ENCODE results near the gene NUP98. TPM values are rescaled to one million over a fixed set of nuclear protein-coding genes. Genes with fewer than 3 reads are reported as not detected.

Gene NUP98
- total and polyA plus RNA-seq, 10 of the 15 experiments (the other 5 are each of a cell fraction or from before 2014, with no cell fraction given) = 21.7 to 108 (median 78.9) TPM

DNA sequence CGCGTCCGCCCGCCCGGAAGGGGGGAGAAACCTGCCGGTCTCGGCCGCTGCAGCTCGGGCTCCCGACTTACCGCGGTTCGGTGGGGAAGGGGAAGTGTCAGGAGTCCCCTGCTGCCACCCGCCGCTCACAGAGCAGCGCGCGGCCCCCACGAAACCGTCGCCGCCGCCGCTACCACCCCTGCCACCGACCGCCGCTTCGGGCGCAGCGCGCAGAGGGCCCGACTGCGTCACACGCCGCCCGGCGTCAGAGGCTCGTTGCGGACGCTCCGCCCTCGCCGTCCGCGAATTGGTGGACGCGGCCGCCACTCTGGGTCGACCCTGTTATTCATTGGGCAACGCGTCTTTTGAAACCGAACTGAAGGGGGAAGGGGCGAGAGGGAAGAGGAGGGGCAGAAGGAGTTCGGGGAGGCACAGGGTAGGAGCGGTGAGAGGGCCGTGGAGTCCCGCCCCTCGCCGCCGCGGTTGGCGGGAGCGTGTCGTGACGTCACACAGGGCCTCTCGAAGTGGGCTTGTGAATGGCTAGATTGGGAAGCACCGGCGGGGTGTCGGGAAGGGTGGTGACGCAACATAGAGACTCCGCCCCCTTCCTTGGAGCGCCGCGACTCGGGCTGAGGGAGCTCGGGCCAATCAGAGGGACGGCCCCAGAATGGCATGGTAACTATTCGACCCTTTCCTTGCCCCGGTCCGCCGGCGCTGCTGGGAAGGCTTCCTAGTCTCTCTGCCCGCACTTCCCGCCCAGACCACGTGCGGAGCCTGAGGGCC, at the start of gene NUP98 (continued):
- TF ChIP-seq, protein P1, sequence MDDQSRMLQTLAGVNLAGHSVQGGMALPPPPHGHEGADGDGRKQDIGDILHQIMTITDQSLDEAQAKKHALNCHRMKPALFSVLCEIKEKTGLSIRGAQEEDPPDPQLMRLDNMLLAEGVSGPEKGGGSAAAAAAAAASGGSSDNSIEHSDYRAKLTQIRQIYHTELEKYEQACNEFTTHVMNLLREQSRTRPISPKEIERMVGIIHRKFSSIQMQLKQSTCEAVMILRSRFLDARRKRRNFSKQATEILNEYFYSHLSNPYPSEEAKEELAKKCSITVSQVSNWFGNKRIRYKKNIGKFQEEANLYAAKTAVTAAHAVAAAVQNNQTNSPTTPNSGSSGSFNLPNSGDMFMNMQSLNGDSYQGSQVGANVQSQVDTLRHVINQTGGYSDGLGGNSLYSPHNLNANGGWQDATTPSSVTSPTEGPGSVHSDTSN (IDR thresholded peaks at IDR 0.05; ENCODE audit: insufficient replicate concordance, low read depth, low read length) = peak; percentile 99
- TF ChIP-seq CHD2 (IDR thresholded peaks at IDR 0.05; ENCODE audit: borderline replicate concordance, low read depth, low read length) = peak; percentile 96

DNA sequence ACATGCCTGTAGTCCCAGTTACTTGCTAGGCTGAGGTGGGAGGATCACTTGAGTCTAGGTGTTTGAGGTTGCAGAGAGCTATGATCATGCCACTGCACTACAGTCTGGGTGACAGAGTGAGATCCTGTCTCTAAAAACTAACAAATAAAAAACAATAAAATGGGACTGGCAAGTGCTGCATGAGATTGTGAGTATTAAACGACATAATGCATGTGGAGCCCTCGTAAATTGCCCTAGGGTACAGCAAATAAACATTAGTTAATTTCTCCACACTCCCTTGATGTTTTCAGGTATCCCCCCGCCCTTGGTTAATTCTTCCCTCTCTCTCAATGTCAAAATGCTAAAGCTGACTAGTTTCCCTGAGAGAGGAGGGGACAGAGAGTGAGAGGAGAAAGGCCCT, 48.3 kb upstream of the NUP98 start:
- peaks cover 3% of the 10 kb centered on the region for H3K4me1 ChIP-seq (ENCODE audit: control insufficient read depth, insufficient read depth, low read length)
- ChIA-PET CTCF (interaction anchor here (0.8 to 39.6 kb wide), 5 partner anchors 19 to 224 kb away, joined by 3 to 1047 read pairs (median 3); partner anchors contain the start of gene STIM1), SMC1A (ENCODE audit: uncharacterized antibody, unreplicated experiment) (interaction anchor here (0.9 to 21.1 kb wide), 3 partner anchors 9 to 227 kb away, joined by 3 to 805 read pairs (median 7); no protein-coding TSS in a partner anchor), RAD21 (ENCODE audit: unreplicated experiment) (interaction anchor here (3.6 to 16.5 kb wide), 2 partner anchors 9 to 220 kb away, joined by 24 to 605 read pairs; partner anchors contain the start of gene STIM1), POLR2A (interaction anchor here (1.2 to 12.0 kb wide), 2 partner anchors 8 to 227 kb away, joined by 5 to 242 read pairs; partner anchors contain the start of gene STIM1)
- H3K9ac ChIP-seq (ENCODE audit: control insufficient read depth, insufficient read depth, low read length) = no peak overlapping the region
- no peak overlapping the region for H3K4me2 ChIP-seq (ENCODE audit: control insufficient read depth, insufficient read depth)
- H4K20me1 ChIP-seq (ENCODE audit: control insufficient read depth, insufficient read depth) = no peaks in the 10 kb centered on the region
- peaks cover under 1% of the 10 kb centered on the region; the same call in 1 of the 2 replicates for H3K79me2 ChIP-seq (ENCODE audit: control insufficient read depth, insufficient read depth, low read length)
- H3K9me3 ChIP-seq (replicated peaks; ENCODE audit: control insufficient read depth, insufficient read depth, low read length) = no peaks in the 10 kb centered on the region
- ATAC-seq = no peak
- 59% methylated on average over 3 of the region's 3 CpGs for WGBS (ENCODE audit: insufficient coverage, insufficient replicate concordance, low lambda C conversion rate, missing lambda C conversion rate)
- no peak overlapping the region for H3K27ac ChIP-seq (ENCODE audit: control insufficient read depth, insufficient read depth)
- no peaks in the 10 kb centered on the region for H3K27me3 ChIP-seq (replicated peaks in 1 of 2; ENCODE audit: control insufficient read depth in 2 of 2, insufficient read depth in 2 of 2, low read length in 1 of 2)
- H2AFZ ChIP-seq (ENCODE audit: control insufficient read depth, low read depth, low read length) = no peak overlapping the region
- no peaks in the 10 kb centered on the region for H3K36me3 ChIP-seq (ENCODE audit: control insufficient read depth in 2 of 2, insufficient read depth in 2 of 2, low read length in 1 of 2)
- TF ChIP-seq BHLHE40 (IDR thresholded peaks at IDR 0.05; ENCODE audit: borderline replicate concordance in 1 of 2, low read depth in 2 of 2, low read length in 1 of 2) (no peak), BRCA1 (IDR thresholded peaks at IDR 0.05; ENCODE audit: low read depth, low read length) (no peak), IRF4 (IDR thresholded peaks at IDR 0.05; ENCODE audit: low read depth, low read length) (no peak), RELA (IDR thresholded peaks at IDR 0.05; ENCODE audit: borderline replicate concordance, partially characterized antibody) (no peak), BCL11A (IDR thresholded peaks at IDR 0.05; ENCODE audit: low read depth, low read length) (no peak), ZBED1 (IDR thresholded peaks at IDR 0.05; ENCODE audit: borderline replicate concordance) (no peak), STAT3 (IDR thresholded peaks at IDR 0.05; ENCODE audit: low read depth, low read length) (no peak), HDAC2 (IDR thresholded peaks at IDR 0.05) (no peak), ZNF274 (IDR thresholded peaks at IDR 0.05; ENCODE audit: insufficient read depth, insufficient read length) (no peak), CREB1 (IDR thresholded peaks at IDR 0.05; ENCODE audit: low read depth) (no peak), HDGF (IDR thresholded peaks at IDR 0.05) (no peak)
- TF ChIP-seq, protein P2, sequence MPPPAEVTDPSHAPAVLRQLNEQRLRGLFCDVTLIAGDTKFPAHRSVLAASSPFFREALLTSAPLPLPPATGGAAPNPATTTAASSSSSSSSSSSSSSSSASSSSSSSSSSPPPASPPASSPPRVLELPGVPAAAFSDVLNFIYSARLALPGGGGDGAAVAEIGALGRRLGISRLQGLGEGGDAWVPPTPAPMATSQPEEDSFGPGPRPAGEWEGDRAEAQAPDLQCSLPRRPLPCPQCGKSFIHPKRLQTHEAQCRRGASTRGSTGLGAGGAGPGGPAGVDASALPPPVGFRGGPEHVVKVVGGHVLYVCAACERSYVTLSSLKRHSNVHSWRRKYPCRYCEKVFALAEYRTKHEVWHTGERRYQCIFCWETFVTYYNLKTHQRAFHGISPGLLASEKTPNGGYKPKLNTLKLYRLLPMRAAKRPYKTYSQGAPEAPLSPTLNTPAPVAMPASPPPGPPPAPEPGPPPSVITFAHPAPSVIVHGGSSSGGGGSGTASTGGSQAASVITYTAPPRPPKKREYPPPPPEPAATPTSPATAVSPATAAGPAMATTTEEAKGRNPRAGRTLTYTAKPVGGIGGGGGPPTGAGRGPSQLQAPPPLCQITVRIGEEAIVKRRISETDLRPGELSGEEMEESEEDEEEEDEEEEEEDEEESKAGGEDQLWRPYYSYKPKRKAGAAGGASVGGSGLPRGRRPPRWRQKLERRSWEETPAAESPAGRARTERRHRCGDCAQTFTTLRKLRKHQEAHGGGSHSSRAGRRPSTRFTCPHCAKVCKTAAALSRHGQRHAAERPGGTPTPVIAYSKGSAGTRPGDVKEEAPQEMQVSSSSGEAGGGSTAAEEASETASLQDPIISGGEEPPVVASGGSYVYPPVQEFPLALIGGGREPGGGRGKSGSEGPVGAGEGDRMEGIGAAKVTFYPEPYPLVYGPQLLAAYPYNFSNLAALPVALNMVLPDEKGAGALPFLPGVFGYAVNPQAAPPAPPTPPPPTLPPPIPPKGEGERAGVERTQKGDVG (CRISPR knock-in tag; IDR thresholded peaks at IDR 0.05) = no peak
- TF ChIP-seq, protein P3, sequence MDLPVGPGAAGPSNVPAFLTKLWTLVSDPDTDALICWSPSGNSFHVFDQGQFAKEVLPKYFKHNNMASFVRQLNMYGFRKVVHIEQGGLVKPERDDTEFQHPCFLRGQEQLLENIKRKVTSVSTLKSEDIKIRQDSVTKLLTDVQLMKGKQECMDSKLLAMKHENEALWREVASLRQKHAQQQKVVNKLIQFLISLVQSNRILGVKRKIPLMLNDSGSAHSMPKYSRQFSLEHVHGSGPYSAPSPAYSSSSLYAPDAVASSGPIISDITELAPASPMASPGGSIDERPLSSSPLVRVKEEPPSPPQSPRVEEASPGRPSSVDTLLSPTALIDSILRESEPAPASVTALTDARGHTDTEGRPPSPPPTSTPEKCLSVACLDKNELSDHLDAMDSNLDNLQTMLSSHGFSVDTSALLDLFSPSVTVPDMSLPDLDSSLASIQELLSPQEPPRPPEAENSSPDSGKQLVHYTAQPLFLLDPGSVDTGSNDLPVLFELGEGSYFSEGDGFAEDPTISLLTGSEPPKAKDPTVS (IDR thresholded peaks at IDR 0.05; ENCODE audit: low read depth, low read length) = no peak
- no peak for DNase-seq (ENCODE audit: low read depth, low spot score)
- BruUV-seq (replicated peaks) = no TSS peak
- in situ Hi-C loops (cut with MboI) = loop anchor here (5.0 to 25.0 kb wide), 2 partner anchors 222 to 542 kb away; partner anchors contain the start of gene TRIM21
- FAIRE-seq = no peak
- intact Hi-C loops (cut with micrococcal nuclease; ENCODE audit: unreplicated experiment) = no loop called here
- H3K4me3 ChIP-seq = no peak overlapping the region

Data from GM12878 (cell line).